ENCODE measurements around the gene WDR4. TPM values are rescaled to one million over a fixed set of nuclear protein-coding genes. Genes with fewer than 3 reads are reported as not detected.

The WDR4 gene
- total and polyA plus RNA-seq, 9 of the 15 experiments (the other 6 are each of a cell fraction or from before 2014, with no cell fraction given): 5.4 to 95.4 (median 32.1) TPM

- ChIA-PET POLR2A (interaction anchor here (0.6 kb wide), 1 partner anchor 875 kb away, joined by 3 read pairs; no protein-coding TSS in a partner anchor), CTCF (ENCODE audit: low intra/inter-chr PET ratio) (interaction anchor here (0.8 kb wide), 1 partner anchor 40 kb away, joined by 3 read pairs; no protein-coding TSS in a partner anchor)
- Histone ChIP-seq H3K27ac (ENCODE audit: extremely low read depth, low read depth, low read length) (no peak overlapping the region), H3K27me3 (ENCODE audit: control insufficient read depth in 2 of 2, insufficient read depth in 2 of 2, low read length in 2 of 2) (peaks cover 5 to 15% of the 10 kb centered on the region in 2 experiments; a peak in 4 of 5 replicates), H3K9me1 (ENCODE audit: control insufficient read depth, insufficient read depth, low read length) (no peaks in the 10 kb centered on the region), H3K79me2 (ENCODE audit: control insufficient read depth, insufficient read depth, low read length) (no peaks in the 10 kb centered on the region), H3K9ac (ENCODE audit: insufficient read depth in 1 of 2, low read depth in 2 of 2, low read length in 2 of 2) (no peak overlapping the region), H3K9me3 (replicated peaks; ENCODE audit: control insufficient read depth, insufficient read depth, low read depth, low read length) (no peaks in the 10 kb centered on the region), H3K4me3 (no peak overlapping the region), H2AFZ (ENCODE audit: low read depth, low read length) (no peak overlapping the region), H4K20me1 (replicated peaks; ENCODE audit: control insufficient read depth, insufficient read depth, low read length) (no peaks in the 10 kb centered on the region), H3K4me2 (ENCODE audit: insufficient read depth, low read length) (no peak overlapping the region), H3K4me1 (replicated peaks in 1 of 2; ENCODE audit: control insufficient read depth in 2 of 2, insufficient read depth in 2 of 2, low read length in 2 of 2) (no peaks in the 10 kb centered on the region), H3K36me3 (ENCODE audit: control insufficient read depth, insufficient read depth, low read length) (no peaks in the 10 kb centered on the region)
- in situ Hi-C loops (cut with MboI) (no loop called here), intact Hi-C loops (cut with micrococcal nuclease) (no loop called here)
- BruUV-seq (replicated peaks): no TSS peak
- TF ChIP-seq ADNP (tag; IDR thresholded peaks at IDR 0.05): no peak
- no peak for TF ChIP-seq POLR3A (IDR thresholded peaks at IDR 0.05; ENCODE audit: borderline replicate concordance, extremely low read depth, insufficient read depth, insufficient read length)
- TF ChIP-seq NFIX (CRISPR knock-in tag; IDR thresholded peaks at IDR 0.05; ENCODE audit: low read depth): no peak
- TF ChIP-seq ZNF609 (CRISPR knock-in tag; IDR thresholded peaks at IDR 0.05; ENCODE audit: borderline replicate concordance): no peak
- TF ChIP-seq PURB (CRISPR knock-in tag; IDR thresholded peaks at IDR 0.05; ENCODE audit: low read depth): no peak
- no peak for TF ChIP-seq ZZZ3 (IDR thresholded peaks at IDR 0.05)
- TF ChIP-seq HEY1 (CRISPR knock-in tag; IDR thresholded peaks at IDR 0.05; ENCODE audit: borderline replicate concordance): no peak
- ATAC-seq (no peak), DNase-seq (ENCODE audit: extremely low read depth in 1 of 4, low spot score in 3 of 4) (no peak), FAIRE-seq (no peak)
- 4% methylated on average over 8 of the region's 8 CpGs for WGBS (ENCODE audit: insufficient coverage, low coverage, missing lambda C conversion rate)
Measured at GRCh38 chr21:42820616-42821465, 58.5 kb downstream of the WDR4 start.
